ENCODE data around the gene METTL27.
"Not testable (repeated sequence)": the region's sequence is repeated elsewhere in the genome, so short reads cannot be mapped to it uniquely, and the experiment has no call there.

METTL27 gene

DNA sequence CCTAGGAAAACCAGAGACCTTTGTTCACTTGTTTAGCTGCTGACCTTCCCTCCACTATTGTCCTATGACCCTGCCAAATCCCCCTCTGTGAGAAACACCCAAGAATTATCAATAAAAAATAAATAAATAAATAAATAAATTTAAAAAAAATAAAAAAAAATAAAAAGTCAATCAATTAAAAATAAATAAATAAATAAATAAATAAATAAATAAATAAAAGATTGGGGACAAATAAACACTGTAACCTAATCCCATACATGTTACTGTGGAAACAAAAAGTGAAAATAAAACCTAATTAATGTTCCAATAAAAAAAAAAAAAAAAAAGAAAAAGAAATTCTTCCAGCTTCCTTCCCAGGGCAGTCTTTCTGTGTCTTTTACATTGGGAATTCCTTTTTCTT is 5.1 kb downstream of the METTL27 start:
- DNase-seq: not testable (repeated sequence)

DNA sequence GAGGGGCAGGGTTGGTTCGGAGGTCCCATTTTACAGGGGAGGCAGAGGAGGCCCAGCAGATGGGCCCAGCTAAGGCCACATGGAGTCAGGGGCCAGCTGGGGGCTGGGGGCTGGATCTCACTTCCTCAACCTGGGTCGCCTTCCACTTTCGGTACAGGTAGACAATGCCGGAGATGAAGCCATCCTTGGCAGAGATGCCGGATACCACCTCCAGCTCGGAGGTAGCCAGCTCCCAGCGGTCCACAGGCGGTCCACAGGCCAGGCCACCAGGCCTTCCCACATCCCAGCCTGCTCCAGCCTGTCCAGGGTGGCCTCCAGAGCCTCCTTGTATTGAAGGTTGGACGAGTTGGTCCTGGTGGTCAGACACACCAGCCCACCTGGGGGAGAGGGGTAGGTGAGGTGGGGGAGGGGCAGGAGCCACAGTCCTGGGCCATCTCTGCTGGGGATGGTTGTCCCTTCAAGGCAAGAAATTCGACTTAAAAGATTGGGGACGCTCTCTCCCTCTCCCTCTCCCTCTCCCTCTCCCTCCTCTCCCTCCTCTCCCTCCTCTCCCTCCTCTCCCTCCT is 7.6 kb downstream of the METTL27 start:
- no peak for DNase-seq

DNA sequence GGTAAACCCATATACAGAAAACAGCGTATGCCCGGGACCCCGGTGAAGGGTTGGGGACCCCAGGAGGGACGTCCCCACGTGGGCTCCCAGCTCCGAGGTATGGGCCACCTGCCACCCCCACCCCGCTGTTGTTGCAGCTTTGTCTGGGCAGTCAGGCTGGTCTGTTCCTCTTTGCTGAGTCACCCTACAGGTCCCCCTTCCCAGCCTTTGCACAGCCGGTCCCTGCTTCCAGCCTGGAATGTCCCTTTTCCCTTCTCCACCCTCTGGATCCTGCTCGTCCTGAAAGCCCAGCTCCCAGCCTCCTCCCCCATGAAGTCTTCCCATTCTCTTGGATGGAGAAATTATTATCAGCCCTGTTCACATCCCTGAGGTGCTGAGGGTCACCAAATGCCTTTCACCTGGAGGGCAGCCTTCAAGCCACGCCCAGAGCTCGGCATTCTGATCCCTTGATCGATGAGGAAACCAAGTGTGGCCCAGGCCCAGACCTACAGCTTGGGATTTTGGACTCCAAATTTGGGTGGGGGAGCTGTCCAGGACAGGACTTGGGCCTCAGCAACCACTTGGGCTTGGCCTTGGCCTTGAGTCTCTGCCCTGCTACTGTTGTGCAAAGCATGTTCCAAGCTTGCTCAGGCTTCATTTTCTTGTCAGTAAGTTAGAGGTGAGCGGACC is 8.9 kb downstream of the METTL27 start:
- no peak for DNase-seq

DNA sequence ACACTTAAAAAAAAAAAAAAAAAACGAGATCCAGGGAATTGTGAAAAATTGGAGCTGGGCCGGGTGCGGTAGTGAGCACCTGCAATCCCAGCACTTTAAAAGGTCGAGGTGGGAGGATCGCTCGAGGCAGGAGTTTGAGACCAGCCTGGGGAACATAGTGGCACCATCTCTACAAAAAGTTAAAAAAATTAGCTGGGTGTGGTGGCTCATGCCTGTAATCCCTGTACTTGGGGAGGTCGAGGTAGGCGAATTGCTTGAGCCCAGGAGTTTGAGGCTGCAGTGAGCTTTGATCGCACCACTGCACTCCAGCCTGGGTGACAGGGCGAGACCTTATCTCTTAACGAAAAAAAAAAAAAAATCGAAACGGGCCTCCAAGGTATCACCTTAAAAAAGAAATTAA is 9.5 kb downstream of the METTL27 start:
- DNase-seq: no peak

DNA sequence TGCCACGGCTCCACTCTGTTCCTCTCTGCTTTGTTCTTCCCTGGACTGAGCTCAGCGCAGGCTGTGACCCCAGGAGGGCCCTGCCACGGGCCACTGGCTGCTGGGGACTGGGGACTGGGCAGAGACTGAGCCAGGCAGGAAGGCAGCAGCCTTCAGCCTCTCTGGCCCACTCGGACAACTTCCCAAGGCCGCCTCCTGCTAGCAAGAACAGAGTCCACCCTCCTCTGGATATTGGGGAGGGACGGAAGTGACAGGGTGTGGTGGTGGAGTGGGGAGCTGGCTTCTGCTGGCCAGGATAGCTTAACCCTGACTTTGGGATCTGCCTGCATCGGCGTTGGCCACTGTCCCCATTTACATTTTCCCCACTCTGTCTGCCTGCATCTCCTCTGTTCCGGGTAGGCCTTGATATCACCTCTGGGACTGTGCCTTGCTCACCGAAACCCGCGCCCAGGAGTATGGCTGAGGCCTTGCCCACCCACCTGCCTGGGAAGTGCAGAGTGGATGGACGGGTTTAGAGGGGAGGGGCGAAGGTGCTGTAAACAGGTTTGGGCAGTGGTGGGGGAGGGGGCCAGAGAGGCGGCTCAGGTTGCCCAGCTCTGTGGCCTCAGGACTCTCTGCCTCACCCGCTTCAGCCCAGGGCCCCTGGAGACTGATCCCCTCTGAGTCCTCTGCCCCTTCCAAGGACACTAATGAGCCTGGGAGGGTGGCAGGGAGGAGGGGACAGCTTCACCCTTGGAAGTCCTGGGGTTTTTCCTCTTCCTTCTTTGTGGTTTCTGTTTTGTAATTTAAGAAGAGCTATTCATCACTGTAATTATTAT is 10.3 kb downstream of the METTL27 start:
- DNase-seq: peak; percentile 49

DNA sequence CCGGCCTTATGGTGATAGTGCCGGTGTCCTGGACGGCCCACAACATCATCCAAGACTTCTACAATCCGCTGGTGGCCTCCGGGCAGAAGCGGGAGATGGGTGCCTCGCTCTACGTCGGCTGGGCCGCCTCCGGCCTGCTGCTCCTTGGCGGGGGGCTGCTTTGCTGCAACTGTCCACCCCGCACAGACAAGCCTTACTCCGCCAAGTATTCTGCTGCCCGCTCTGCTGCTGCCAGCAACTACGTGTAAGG is 10.8 kb downstream of the METTL27 start:
- no peak for DNase-seq

DNA sequence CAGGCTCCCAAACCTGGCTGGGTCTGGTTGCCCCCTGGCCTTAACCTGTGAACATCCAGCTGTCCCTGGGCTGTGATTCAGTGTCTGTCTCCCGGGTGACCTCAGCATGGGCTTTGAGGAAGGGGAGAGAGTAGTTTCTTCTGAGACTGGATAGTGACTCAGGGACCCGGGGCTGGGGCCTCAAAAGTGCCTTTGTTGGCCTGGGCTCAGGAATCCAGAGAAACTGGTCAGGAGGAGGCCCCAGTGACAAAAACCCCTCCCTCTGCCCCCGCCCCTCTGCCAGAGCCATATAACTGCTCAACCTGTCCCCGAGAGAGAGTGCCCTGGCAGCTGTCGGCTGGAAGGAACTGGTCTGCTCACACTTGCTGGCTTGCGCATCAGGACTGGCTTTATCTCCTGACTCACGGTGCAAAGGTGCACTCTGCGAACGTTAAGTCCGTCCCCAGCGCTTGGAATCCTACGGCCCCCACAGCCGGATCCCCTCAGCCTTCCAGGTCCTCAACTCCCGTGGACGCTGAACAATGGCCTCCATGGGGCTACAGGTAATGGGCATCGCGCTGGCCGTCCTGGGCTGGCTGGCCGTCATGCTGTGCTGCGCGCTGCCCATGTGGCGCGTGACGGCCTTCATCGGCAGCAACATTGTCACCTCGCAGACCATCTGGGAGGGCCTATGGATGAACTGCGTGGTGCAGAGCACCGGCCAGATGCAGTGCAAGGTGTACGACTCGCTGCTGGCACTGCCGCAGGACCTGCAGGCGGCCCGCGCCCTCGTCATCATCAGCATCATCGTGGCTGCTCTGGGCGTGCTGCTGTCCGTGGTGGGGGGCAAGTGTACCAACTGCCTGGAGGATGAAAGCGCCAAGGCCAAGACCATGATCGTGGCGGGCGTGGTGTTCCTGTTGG is 11.4 kb downstream of the METTL27 start, which contains the start of gene CLDN4:
TSS of gene CLDN4 (plus strand) at position 316 of the 903 bp plus-strand sequence. CDS start at position 522, 206 bp downstream.
- DNase-seq: peak; percentile 71

DNA sequence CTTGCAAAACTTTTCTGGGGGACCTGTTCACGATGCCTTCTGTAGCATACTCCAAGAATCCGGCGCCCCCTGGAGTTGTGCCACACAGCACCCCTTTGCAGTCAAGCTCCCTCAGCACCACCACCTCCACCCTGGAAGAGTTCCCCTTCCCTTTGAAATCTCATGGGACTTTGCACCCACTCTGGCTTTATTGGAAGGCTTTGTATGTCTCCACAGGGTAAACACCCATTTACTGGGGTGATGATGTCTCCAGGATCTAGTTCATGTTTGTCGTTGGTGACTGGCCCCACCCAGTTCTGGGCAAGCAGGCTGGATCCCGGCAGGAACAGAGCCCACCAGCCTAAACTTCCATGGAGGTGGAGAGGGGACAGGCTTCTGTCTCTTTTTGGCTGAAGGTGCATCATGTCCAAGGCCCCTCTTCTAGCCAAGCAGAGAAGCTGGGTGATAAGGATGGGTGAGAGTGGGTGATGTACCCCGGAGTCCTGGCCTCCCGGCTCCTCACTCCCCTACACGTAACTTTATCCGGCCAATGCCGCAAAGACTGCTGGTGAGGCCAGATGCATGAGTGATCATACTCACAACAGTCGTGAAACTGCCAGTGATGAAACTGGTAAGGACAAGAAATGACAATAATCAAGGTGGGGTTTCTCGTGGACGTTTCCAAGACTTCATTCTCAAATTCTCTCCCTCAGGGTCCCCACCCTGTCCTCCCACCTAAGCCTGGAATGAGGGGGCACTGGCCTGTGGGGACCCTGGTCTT is 12.2 kb downstream of the METTL27 start:
- DNase-seq: no peak

DNA sequence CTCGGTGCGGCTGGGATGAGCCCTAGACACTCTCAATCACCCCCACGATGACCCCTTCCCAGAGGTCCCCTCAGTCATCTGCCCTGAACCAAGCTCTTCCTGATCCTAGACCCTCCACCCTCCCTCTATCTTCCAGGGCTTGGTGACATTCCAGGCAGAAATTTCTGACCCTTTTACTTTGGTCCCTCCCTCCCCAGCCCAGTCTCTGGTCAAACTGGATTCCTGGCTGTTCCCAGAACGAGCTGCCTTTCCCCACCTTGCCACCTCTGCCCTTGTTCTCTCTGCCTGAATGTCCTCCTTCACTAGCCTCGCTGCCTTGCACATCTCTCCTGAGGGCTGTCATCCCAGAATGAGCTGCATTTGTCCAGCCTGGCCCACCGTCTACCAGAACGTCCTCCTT is 12.8 kb downstream of the METTL27 start:
- no peak for DNase-seq

DNA sequence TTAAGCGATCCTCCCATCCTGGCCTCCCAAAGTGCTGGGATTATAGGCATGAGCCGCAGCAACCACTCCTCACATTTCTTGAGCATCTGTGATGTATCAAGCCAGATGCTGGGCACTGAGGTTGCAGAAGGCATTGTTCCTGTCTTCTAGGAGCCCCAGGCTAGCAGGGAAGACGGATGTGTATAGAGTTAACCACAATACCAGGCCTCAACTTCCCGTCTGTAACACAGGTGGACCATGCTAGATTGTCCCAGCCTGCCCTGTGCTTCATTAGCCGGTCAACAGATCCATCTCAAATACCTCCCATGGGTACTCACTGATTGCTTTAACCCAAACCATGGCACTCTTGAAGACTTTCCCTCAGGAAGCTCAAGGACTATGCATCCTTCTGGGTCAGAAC is 13.3 kb downstream of the METTL27 start:
- DNase-seq: no peak

DNA sequence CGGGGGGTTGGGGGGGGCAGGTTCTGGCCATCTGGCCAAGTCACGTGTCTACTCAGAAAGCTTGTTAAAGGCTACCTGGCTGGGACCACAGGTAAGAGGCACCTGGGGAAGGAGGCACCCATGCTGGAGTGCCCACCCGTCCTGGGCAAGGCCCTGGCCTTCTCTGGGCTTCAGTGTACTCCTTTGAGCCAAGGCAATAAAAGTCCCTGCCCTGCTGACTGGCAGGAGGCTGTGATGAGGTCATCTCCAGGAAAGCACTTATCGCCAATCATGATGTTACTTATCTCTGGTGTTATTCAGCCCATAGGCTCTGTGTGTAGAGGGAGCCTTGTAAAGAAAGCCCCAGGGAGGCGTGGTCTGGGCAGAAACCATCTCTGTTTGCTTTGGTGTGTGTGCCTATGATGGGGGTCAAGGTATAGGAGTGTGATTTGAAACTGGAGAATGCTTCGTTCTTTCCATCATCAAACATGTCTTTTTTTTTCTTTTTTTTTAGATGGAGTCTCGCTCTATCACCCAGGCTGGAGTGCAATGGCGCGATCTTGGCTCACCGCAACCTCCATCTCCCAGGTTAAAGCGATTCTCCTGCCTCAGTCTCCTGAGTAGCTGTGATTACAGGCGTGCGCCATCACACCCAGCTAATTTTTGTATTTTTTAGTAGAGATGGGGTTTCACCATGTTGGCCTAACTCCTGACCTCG is 14.1 kb downstream of the METTL27 start:
- DNase-seq: peak; percentile 92

DNA sequence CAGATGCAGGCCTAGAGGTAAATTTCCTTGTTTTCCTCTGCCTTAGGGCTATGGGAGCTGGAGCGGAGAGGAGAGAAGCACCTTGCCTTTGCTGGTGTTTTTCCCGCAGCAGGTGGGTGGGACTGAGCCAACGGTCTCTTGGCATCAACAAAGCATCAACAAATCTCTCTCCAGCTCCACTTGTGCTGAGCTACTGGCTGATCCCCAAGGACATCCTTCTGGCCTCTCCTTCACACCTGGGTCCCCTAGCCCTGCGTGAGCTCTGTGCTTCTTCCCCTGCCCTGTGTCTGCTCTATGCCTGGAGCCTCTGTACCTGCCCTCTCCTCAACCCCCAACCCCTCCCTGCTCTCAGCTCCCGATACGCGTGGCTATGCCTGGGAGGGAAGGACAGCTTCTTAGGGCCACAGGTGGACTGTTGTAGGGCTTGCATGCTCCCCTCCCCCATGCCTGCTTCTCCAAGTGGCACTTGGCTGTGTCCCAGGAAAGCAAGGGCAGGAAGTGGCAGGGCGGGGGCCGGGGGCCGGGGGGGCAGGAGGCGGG is 14.7 kb downstream of the METTL27 start:
- DNase-seq: peak; percentile 94

DNA sequence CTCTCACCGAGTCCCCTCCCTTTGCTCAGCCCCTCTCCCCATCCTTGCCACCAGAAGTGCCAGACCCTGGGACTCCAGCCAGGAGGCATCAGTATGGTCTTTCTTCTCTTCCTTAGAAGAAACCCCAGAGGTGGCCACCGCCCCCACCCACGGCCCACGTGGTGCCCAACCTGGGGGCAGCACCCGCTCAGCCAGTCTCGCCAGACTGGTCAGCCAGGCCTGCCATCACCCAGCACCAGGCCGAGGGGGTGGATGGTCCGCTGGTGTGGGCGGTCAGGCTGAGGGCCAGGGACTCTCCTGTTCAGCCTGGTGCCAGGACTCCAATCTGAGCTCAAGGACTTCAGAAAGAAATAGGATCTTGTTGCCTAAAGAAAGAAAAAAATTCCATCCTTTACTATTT is 17.3 kb downstream of the METTL27 start:
- DNase-seq: no peak

DNA sequence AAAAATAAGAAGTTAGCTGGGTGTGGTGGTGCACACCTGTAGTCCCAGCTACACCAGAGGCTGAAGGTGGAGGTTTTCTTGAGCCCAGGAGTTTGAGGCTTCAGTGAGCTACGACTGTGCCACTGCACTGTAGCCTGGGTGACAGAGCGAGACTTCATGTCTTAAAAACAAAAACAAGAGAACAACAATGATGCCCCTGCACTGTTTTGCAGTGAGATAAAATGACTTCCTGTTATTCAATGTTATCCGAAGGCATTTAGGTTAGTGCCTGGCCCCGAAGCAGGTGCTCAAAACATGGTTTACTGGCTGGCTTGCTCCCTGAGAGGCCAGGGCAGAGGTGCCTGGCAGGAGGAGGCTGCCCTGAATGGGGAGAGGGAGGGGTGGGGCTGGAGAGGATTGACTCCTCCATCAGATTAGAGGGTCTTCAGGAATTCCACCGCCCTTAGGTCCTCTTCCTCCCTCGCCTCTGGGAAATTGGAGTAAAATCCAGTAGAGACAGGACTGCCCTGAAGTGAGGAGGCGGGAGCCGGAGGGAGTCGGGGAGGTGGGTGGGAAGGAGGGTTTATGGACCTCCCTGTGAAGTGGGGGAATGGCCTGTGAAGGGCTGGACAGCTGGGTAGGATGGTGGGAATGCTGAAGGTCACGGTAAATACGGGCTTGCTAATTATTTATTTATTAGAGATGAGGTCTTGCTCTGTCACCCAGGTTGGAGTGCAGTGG is 18.3 kb downstream of the METTL27 start:
- DNase-seq: no peak

DNA sequence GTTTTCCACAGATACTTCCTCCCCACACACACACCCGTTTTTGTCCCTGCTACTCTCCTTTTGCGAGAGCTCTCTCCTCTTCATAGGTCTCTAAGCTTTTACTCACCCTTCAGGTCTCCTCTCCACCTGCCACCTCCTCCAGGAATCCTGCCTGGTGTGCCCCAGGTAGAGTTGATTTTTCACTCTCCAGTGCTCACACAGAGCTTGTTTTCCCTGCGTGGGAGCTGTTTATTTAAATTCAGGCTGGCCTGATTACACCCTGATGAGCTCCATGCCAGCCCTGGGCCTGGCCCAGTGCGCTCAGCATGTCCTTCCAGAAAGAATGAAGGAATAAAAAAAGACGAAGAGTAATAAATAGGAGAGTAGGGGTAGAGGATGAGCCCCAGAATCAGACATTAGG is 19.1 kb downstream of the METTL27 start:
- DNase-seq: no peak

DNA sequence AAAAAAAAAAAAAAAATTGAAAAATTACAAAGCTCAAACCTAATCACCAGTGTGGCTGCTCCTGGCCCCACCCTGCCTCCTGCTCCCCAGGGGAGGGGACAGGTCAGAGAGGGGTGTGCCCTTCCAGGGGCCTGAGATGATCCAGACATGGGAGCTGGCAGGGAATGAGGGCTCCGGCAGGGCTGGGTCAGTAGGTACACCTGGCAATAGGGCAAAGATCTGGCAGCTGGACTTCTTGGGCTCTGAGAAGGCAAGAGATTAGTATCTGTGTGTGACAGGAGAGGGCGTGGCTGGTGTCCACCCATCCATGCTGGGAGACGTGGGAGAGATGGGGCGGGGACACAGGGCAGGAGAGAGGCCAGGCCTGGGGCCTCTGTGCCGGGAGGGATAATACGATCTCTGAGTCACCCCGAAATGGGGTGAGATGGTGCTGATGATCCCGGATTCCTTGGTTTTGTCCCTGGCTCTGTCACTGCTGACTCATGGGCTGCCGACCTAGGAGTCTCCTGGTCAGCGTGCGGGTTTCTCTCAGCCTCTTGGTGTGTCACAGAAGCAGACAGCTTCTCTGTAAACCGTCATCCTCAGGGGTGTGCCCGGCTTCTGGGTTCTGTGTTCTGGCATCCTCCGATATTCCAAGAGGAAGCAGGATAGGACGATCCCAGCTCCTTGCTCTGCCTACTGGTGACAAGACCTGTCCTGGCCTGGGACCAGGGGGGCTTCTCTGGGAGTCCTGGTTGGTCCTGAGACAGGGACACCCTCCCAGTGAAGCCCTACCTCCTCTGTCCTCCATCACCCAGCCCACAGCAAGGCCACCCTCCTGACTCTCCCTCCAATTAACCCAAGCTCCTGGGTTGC is 19.8 kb downstream of the METTL27 start:
- DNase-seq: peak; percentile 54

DNA sequence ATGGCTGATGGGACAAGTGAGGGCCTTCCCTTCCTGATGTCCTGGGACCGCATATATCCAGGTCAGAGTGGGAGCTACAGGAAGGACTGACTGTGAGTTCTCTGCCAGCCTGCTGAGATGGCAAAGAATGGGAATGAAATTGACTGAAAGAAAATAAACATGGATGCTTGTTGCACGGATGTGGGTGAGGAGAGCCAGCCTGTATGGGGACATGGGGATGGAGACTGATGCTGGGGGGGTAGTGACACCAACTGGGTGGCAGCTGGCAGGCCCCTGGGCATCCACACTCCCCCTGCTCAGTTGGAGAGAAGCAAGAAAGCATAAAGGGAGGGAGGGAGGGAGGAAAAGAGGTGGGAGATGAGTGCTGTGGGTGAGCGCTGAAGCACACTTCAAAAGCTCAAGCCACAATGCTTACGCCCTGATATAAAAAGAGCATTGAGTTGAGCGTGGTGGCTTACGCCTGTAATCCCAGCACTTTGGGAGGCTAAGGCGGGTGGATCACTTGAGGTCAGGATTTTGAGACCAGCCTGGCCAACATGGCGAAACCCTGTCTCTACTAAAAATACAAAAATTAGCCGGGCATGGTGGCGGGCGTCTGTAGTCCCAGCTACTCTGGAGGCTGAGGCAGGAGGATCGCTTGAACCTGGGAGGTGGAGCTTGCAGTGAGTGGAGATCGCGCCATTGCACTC is 20.6 kb downstream of the METTL27 start:
- not testable (repeated sequence) for DNase-seq

DNA sequence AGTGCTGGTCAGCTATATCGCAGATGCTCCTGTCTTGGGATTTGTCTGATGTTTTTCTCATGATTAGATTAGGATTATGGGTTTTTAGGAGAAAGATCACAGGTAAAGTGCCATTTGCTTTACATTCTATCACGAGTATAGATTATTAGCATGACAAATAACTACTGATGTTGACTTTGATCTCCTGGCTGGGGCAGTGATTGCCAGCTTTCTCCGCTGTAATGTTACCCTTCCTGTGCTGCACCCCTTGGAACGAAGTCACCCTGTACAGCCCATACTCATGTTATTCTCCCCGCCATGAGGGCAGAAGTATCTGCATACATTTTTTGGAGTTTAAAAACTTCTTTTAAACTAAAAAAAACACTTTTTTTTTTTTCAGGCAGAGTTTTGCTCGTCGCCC is 22.3 kb downstream of the METTL27 start:
- DNase-seq: no peak

DNA sequence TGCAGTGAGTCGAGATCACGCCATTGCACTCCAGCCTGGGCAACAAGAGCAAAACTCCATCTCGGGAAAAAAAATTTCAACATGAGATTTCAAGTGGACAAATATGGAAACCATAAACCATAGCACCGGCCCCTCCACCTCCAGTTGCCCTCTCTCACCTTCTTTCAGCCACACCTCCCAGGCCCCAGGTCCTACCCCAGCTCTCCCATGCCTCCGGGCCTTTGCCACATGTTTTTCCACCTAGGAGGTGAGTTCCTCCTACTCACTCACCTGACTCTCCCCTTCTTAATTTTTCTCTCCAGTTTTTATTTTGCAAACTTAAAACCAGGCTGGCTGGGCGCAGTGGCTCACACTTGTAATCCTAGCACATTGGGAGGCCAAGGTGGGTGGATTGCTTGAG is 25.2 kb downstream of the METTL27 start:
- DNase-seq: no peak
